Natural killer cell (primary cell): ENCODE results near the gene MAP7D2. TPM values are rescaled to one million over a fixed set of nuclear protein-coding genes. Genes with fewer than 3 reads are reported as not detected.
A peak's percentile ranks its signal among the peaks of the same experiment; 100 is the strongest.
"Not testable (repeated sequence)": the region's sequence is repeated elsewhere in the genome, so short reads cannot be mapped to it uniquely, and the experiment has no call there.

Experiments used
- ATAC-seq, 3 donors: fragments of 150-1000 bp in 2 of 3; fragments of 200-7000 bp in 1 of 3; cut with Tn5 transposase; 1 replicate in 1 of 3; 2 replicates in 2 of 3; pipeline ENCODE4 v1.10.0; 2021; ENCODE audit warnings: mild to moderate bottlenecking in 2 of 3, moderate library complexity in 2 of 3
- DNase-seq, 2 donors: peaks; one replicate each; pipeline versions ENCODE4 v3.0.0 to v3.0.0-alpha.2; 2013 to 2021; ENCODE audit warnings: mixed read lengths in 1 of 2
- H3K27ac ChIP-seq: one replicate; pipeline ENCODE4 v1.5.1; 2013; ENCODE audit warnings: mild to moderate bottlenecking, low read length
- H3K27me3 ChIP-seq: one replicate; pipeline ENCODE4 v1.6.1; 2013; ENCODE audit warnings: low read length; ENCODE audit not compliant: control insufficient read depth, insufficient read depth
- H3K36me3 ChIP-seq: one replicate; pipeline ENCODE4 v1.6.1; 2013; ENCODE audit warnings: low read length; ENCODE audit not compliant: control insufficient read depth, insufficient read depth
- H3K4me1 ChIP-seq: one replicate; pipeline ENCODE4 v1.6.1; 2013; ENCODE audit warnings: low read length; ENCODE audit not compliant: control insufficient read depth, insufficient read depth
- H3K4me3 ChIP-seq: one replicate; pipeline ENCODE4 v1.5.1; 2013; ENCODE audit warnings: low read length
- H3K9me3 ChIP-seq: one replicate; pipeline ENCODE4 v1.6.1; 2013; ENCODE audit warnings: low read length; ENCODE audit not compliant: control insufficient read depth, insufficient read depth
- H3K27ac Mint-ChIP-seq, 2 donors: one replicate each; pipeline ENCODE4 v1.8.0; 2022; ENCODE audit warnings: mild to moderate bottlenecking in 2 of 2, mixed read lengths in 2 of 2, moderate library complexity in 1 of 2
- H3K27me3 Mint-ChIP-seq, 2 donors: one replicate each; pipeline ENCODE4 v1.8.0; 2022; ENCODE audit warnings: low read depth in 2 of 2, mixed read lengths in 2 of 2
- H3K36me3 Mint-ChIP-seq: one replicate; pipeline ENCODE4 v1.8.0; 2022; ENCODE audit warnings: mixed read lengths
- H3K4me1 Mint-ChIP-seq, 2 donors: one replicate each; pipeline ENCODE4 v1.8.0; 2022; ENCODE audit warnings: mixed read lengths in 2 of 2
- H3K4me3 Mint-ChIP-seq: one replicate; pipeline ENCODE4 v1.8.0; 2022; ENCODE audit warnings: mild to moderate bottlenecking, moderate library complexity, mixed read lengths
- H3K9me3 Mint-ChIP-seq, 2 donors: one replicate each; pipeline ENCODE4 v1.8.0; 2022; ENCODE audit warnings: mixed read lengths in 2 of 2
- WGBS: methylation state at CpG from one replicate; pipeline ENCODE4 v1.1.7; 2013; ENCODE audit warnings: missing lambda C conversion rate; ENCODE audit not compliant: insufficient coverage; 5-methylcytosine and 5-hydroxymethylcytosine counted together
- intact Hi-C: fragments of 100-400 bp; cut with micrococcal nuclease; formaldehyde crosslinking; loops from one replicate; pipeline ENCODE4 v1.14.2; 2022
- total RNA-seq, 4 donors: library from RNA; stranded (reverse); fragments of 120-200 nt in 1 of 4; gene quantifications; one replicate each; pipeline versions ENCODE4 v1.2.3 to v1.2.4, GENCODE V29; 2013 to 2022
- TF ChIP-seq, protein P1 (sequence below): fragments of 200-600 bp; IDR thresholded peaks from one replicate; pipeline ENCODE4 v1.8.0; 2022; ENCODE audit warnings: antibody characterized with exemption

MAP7D2 gene
- total RNA-seq, result 1 to 10 TPM in 1 of 3 donors, under 1 TPM in 1, not detected in 1; 0.09 to 1.5 TPM
- 0.05 TPM for total RNA-seq (2013)

DNA sequence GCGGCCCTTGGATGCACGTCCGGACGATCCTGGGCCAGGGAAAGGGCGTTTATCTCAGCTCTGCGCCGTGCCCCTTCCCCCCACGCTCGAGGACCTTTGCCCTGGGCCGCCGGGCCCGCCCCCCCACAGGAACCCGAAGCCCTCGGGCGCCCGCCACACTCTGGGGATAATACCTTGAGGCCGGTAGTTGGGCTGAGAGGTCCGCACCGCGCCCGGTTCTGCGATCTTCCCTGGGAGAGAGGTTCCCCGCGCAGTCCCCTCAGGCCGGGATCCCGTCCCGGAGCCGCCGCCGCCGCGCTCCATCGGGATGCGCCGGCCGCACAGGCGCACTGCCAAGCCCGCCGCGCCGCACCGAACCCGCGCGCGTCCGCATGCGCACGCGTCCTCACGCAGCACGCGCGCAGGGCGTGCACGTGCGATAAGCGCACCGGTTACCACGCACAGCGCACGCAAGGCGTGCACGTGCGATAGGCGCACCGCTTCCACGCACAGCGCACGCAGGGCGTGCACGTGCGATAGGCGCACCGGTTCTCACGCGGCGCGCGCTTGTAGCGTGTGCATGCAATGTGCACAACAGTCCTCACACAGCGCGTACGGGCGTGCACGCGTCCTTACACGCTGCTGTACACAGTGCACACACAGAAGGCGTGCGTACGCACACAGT lies at the start of gene MAP7D2:
MAP7D2 (minus strand) TSS at position 331 of the 664 bp plus-strand sequence; CDS start at position 303, 28 bp downstream.
- peak in 1 of 3 donors; percentile 22 for ATAC-seq

DNA sequence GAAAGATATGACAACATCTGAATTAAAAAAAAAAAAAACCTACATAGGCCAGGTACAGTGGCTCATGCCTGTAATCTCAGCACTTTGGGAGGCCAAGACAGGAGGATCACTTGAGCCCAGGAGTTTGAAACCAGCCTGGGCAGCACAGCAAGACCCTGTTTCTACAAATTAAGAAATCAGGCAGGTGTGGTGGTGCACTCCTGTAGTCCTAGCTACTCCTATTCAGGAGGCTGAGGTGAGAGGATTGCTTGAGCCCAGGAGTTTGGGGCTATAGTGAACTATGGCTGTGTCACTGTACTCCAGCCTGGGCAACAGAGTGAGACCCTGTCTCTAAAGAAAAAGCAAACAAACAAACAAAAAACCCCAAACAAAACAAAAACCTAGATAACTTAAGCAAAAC lies 45.8 kb upstream of the MAP7D2 start:
- ATAC-seq, H3K9me3 ChIP-seq, H3K4me3 Mint-ChIP-seq, H3K27ac Mint-ChIP-seq, DNase-seq, H3K4me1 ChIP-seq, H3K27me3 Mint-ChIP-seq, H3K36me3 Mint-ChIP-seq, H3K4me3 ChIP-seq, H3K9me3 Mint-ChIP-seq, H3K27me3 ChIP-seq, H3K27ac ChIP-seq, intact Hi-C loops: not testable (repeated sequence)
- peaks cover 0 to 14% of the 10 kb centered on the region in 2 donors for H3K4me1 Mint-ChIP-seq
- H3K36me3 ChIP-seq, result peaks cover 44% of the 10 kb centered on the region

More for the DNA sequence above, at the start of gene MAP7D2:
- no peak for DNase-seq
- peaks cover 14 to 19% of the 10 kb centered on the region in 2 donors for H3K27me3 Mint-ChIP-seq
- no peak within 1 kb of the TSS for H3K4me3 Mint-ChIP-seq
- TF ChIP-seq, protein P1, sequence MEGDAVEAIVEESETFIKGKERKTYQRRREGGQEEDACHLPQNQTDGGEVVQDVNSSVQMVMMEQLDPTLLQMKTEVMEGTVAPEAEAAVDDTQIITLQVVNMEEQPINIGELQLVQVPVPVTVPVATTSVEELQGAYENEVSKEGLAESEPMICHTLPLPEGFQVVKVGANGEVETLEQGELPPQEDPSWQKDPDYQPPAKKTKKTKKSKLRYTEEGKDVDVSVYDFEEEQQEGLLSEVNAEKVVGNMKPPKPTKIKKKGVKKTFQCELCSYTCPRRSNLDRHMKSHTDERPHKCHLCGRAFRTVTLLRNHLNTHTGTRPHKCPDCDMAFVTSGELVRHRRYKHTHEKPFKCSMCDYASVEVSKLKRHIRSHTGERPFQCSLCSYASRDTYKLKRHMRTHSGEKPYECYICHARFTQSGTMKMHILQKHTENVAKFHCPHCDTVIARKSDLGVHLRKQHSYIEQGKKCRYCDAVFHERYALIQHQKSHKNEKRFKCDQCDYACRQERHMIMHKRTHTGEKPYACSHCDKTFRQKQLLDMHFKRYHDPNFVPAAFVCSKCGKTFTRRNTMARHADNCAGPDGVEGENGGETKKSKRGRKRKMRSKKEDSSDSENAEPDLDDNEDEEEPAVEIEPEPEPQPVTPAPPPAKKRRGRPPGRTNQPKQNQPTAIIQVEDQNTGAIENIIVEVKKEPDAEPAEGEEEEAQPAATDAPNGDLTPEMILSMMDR, result no peak
- Histone ChIP-seq H3K9me3 (no peaks in the 10 kb centered on the region), H3K36me3 (no peaks in the 10 kb centered on the region), H3K4me1 (peaks cover 4% of the 10 kb centered on the region), H3K27ac (no peak within 1 kb of the TSS), H3K4me3 (no peak within 1 kb of the TSS), H3K27me3 (peaks cover 2% of the 10 kb centered on the region)
- no peaks in the 10 kb centered on the region for H3K9me3 Mint-ChIP-seq
- H3K27ac Mint-ChIP-seq, result no peak within 1 kb of the TSS
- intact Hi-C loops, result no loop called here
- 24% methylated on average over 91 of the region's 91 CpGs for WGBS
- peaks cover 0 to 5% of the 10 kb centered on the region in 2 donors for H3K4me1 Mint-ChIP-seq
- H3K36me3 Mint-ChIP-seq, result no peaks in the 10 kb centered on the region

DNA sequence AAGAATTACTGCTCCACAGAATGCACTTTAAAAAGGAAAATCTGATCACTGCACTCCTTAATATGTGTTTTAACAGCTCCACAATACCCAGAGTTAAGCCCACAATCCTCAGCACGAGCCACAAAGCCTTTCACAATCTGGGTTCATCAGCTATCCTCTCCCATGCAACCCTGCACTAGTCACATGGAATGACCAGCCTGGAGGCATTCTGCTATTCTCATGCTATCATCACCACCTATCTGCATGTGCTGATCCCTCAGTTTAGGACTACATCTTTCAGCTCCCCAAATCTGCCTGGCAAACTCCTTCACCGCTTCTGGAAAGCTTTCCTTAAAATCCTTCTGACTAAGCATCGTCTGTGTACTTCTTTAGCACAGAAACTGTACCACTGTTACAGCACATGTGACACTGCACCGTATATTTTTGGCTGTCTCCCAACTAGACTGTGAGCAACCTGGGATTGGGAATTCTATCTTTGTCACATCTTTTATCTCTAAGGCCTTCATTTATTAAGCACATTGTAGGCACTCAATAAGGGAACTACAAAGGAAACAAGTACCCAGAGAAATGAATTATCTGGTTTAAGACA lies 43.2 kb upstream of the MAP7D2 start:
- WGBS, result 96% methylated on average over 4 of the region's 4 CpGs
- Histone ChIP-seq H3K4me3 (no peak overlapping the region), H3K4me1 (no peaks in the 10 kb centered on the region), H3K27me3 (no peaks in the 10 kb centered on the region), H3K36me3 (peaks cover 46% of the 10 kb centered on the region), H3K9me3 (no peaks in the 10 kb centered on the region), H3K27ac (no peak overlapping the region)
- DNase-seq (no peak), ATAC-seq (no peak)
- Mint-ChIP-seq H3K36me3 (no peaks in the 10 kb centered on the region), H3K27ac (no peak overlapping the region), H3K4me1 (peaks cover 0 to 16% of the 10 kb centered on the region in 2 donors), H3K4me3 (no peak overlapping the region), H3K27me3 (peaks cover 0 to 6% of the 10 kb centered on the region in 2 donors), H3K9me3 (no peaks in the 10 kb centered on the region)
- TF ChIP-seq, protein P1, result no peak
- intact Hi-C loops, result no loop called here

DNA sequence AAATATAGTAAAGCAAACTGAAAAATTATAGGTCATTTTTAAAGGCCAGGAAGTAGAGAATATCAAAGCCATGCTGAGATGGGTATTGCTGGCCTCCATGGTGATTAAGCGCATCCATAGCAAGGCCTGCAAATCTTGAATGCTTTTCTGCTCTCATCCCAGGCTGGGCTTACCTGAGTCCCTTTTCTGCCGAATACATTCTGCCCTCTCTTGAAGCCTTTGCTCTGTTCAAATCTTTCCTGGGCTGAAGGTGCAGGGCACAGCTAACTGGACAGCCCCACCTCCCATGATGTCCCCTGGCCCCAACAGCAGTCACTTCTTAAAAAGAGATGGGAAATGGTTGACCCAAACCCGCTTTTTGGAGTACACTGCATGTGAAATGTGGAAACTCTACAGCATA lies 35.0 kb upstream of the MAP7D2 start:
- DNase-seq (no peak), ATAC-seq (no peak)
- Histone ChIP-seq H3K4me1 (no peaks in the 10 kb centered on the region), H3K27ac (no peak overlapping the region), H3K9me3 (no peaks in the 10 kb centered on the region), H3K27me3 (no peaks in the 10 kb centered on the region), H3K36me3 (peaks cover 37% of the 10 kb centered on the region), H3K4me3 (no peak overlapping the region)
- Mint-ChIP-seq H3K27me3 (peaks cover 0 to 8% of the 10 kb centered on the region in 2 donors), H3K27ac (no peak overlapping the region), H3K36me3 (no peaks in the 10 kb centered on the region), H3K9me3 (no peaks in the 10 kb centered on the region), H3K4me3 (no peak overlapping the region), H3K4me1 (peaks cover 0 to 5% of the 10 kb centered on the region in 2 donors)
- intact Hi-C loops, result no loop called here
- TF ChIP-seq, protein P1, result no peak
- WGBS, result 100% methylated on average over 3 of the region's 3 CpGs
